Tibial nerve (tissue), 4 donors: ENCODE results near the gene PNMT. TPM values are rescaled to one million over a fixed set of nuclear protein-coding genes. Genes with fewer than 3 reads are reported as not detected.

Experiments
- DNase-seq, 2 donors: peaks; one replicate each; pipeline ENCODE4 v3.0.0-alpha.2; 2019; ENCODE audit warnings: low spot score in 2 of 2
- H3K27ac ChIP-seq, 4 donors: fragments of 200-600 bp; sonication (generic) in 3 of 4; one replicate each; pipeline ENCODE4 v1.5.1; 2017 to 2019; ENCODE audit warnings: mild to moderate bottlenecking in 1 of 4
- H3K27me3 ChIP-seq, 2 donors: fragments of 200-600 bp; sonication (generic) in 1 of 2; one replicate each; pipeline versions ENCODE4 v1.5.1 to v1.6.0; 2017 to 2019
- H3K36me3 ChIP-seq, 3 donors: fragments of 200-600 bp; sonication (generic); one replicate each; pipeline ENCODE4 v1.5.1; 2018 to 2019
- H3K4me1 ChIP-seq, 4 donors: fragments of 200-600 bp; sonication (generic) in 3 of 4; one replicate each; pipeline ENCODE4 v1.5.1; 2017 to 2019
- H3K4me3 ChIP-seq, 4 donors: fragments of 200-600 bp; sonication (generic) in 3 of 4; one replicate each; pipeline ENCODE4 v1.5.1; 2017 to 2019; ENCODE audit warnings: mild to moderate bottlenecking in 1 of 4, moderate library complexity in 1 of 4
- H3K9me3 ChIP-seq, 4 donors: fragments of 200-600 bp; sonication (generic) in 3 of 4; one replicate each; pipeline ENCODE4 v1.5.1; 2017 to 2019
- CTCF ChIP-seq, 5 experiments: fragments of 200-600 bp in 3 of 5; fragments of 450-650 bp in 2 of 5; sonication (generic) in 3 of 5; IDR thresholded peaks; one replicate each; pipeline ENCODE4 v1.5.1; 2016 to 2019; ENCODE audit warnings: antibody characterized with exemption in 5 of 5, mild to moderate bottlenecking in 3 of 5, moderate library complexity in 2 of 5
- EP300 ChIP-seq, 2 donors: sonication (generic); formaldehyde crosslinking; IDR thresholded peaks; one replicate each; pipeline ENCODE4 v1.6.1; 2017; ENCODE audit warnings: antibody characterized with exemption in 2 of 2, mild to moderate bottlenecking in 1 of 2
- POLR2A ChIP-seq, 2 donors: fragments of 450-650 bp; IDR thresholded peaks; one replicate each; pipeline ENCODE4 v1.6.1; 2017; ENCODE audit warnings: antibody characterized with exemption in 2 of 2, mild to moderate bottlenecking in 2 of 2, moderate library complexity in 2 of 2
- WGBS, 2 donors: methylation state at CpG; one replicate each; pipeline ENCODE4 v1.1.5; 2018; 5-methylcytosine and 5-hydroxymethylcytosine counted together
- total RNA-seq, 4 donors: library from RNA; depleted of rRNA; stranded (reverse); fragments of >200 nt; gene quantifications; one replicate each; pipeline ENCODE4 v1.1.0, GENCODE V29; 2016

The PNMT gene
- total RNA-seq, 4 donors from 2014 or later: 2.4 to 19.6 (median 12.4) TPM

GRCh38 chr17:39638317-39638716 is 29.9 kb upstream of the PNMT start:
- no peaks in the 10 kb centered on the region for H3K9me3 ChIP-seq
- no peaks in the 10 kb centered on the region for H3K36me3 ChIP-seq
- no peak for DNase-seq
- 72 to 86% methylated on average over 7 of the region's 7 CpGs for WGBS, 2 donors
- H3K4me3 ChIP-seq: peak overlapping the region; percentile 62 to 95 (median 76)
- H3K27ac ChIP-seq: peak overlapping the region in 2 of 4 donors; percentile 90 to 96
- H3K27me3 ChIP-seq: no peaks in the 10 kb centered on the region
- H3K4me1 ChIP-seq: peaks cover 0 to 94% (median 52%) of the 10 kb centered on the region in 4 donors
- no peak for TF ChIP-seq POLR2A (IDR thresholded peaks at IDR 0.05)
- TF ChIP-seq CTCF (IDR thresholded peaks at IDR 0.05): no peak
- TF ChIP-seq EP300 (IDR thresholded peaks at IDR 0.05): no peak

- Histone ChIP-seq H3K9me3 (no peaks in the 10 kb centered on the region), H3K4me3 (no peak overlapping the region), H3K27ac (peak overlapping the region in 2 of 4 donors; percentile 72 to 78), H3K36me3 (no peaks in the 10 kb centered on the region), H3K4me1 (peaks cover 0 to 94% (median 51%) of the 10 kb centered on the region in 4 donors), H3K27me3 (no peaks in the 10 kb centered on the region)
- no peak for DNase-seq
- TF ChIP-seq POLR2A (IDR thresholded peaks at IDR 0.05) (no peak), EP300 (IDR thresholded peaks at IDR 0.05) (no peak), CTCF (IDR thresholded peaks at IDR 0.05) (no peak)
- 62 to 68% methylated on average over 2 of the region's 2 CpGs for WGBS, 2 donors
Measured at GRCh38 chr17:39639043-39639442, 29.2 kb upstream of the PNMT start.

GRCh38 chr17:39639566-39640458 is 28.4 kb upstream of the PNMT start:
- DNase-seq: no peak
- H3K9me3 ChIP-seq: no peaks in the 10 kb centered on the region
- peaks cover 0 to 92% (median 50%) of the 10 kb centered on the region in 4 donors for H3K4me1 ChIP-seq
- H3K27ac ChIP-seq: peak overlapping the region in 2 of 4 donors; percentile 72 to 78
- H3K36me3 ChIP-seq: no peaks in the 10 kb centered on the region
- 67 to 70% methylated on average over 11 of the region's 11 CpGs for WGBS, 2 donors
- no peaks in the 10 kb centered on the region for H3K27me3 ChIP-seq
- no peak overlapping the region for H3K4me3 ChIP-seq
- TF ChIP-seq EP300 (IDR thresholded peaks at IDR 0.05) (peak in 1 of 2 donors; percentile 26), POLR2A (IDR thresholded peaks at IDR 0.05) (no peak), CTCF (IDR thresholded peaks at IDR 0.05) (no peak)

GRCh38 chr17:39640591-39641031 is 27.6 kb upstream of the PNMT start:
- H3K4me1 ChIP-seq: peaks cover 0 to 87% (median 50%) of the 10 kb centered on the region in 4 donors

More at GRCh38 chr17:39640591-39641031, 27.6 kb upstream of the PNMT start:
- no peaks in the 10 kb centered on the region for H3K27me3 ChIP-seq
- H3K9me3 ChIP-seq: no peaks in the 10 kb centered on the region
- no peak for DNase-seq
- H3K36me3 ChIP-seq: no peaks in the 10 kb centered on the region
- no peak overlapping the region for H3K4me3 ChIP-seq
- peak overlapping the region in 2 of 4 donors; percentile 72 to 78 for H3K27ac ChIP-seq
- no peak for TF ChIP-seq CTCF (IDR thresholded peaks at IDR 0.05)
- no peak for TF ChIP-seq POLR2A (IDR thresholded peaks at IDR 0.05)
- TF ChIP-seq EP300 (IDR thresholded peaks at IDR 0.05): no peak
- WGBS, 2 donors: 21 to 37% methylated on average over 4 of the region's 4 CpGs
